Measurements from ENCODE around the gene PRPF38A.
"Not testable (repeated sequence)": the region's sequence is repeated elsewhere in the genome, so short reads cannot be mapped to it uniquely, and the experiment has no call there.

Gene PRPF38A

DNA sequence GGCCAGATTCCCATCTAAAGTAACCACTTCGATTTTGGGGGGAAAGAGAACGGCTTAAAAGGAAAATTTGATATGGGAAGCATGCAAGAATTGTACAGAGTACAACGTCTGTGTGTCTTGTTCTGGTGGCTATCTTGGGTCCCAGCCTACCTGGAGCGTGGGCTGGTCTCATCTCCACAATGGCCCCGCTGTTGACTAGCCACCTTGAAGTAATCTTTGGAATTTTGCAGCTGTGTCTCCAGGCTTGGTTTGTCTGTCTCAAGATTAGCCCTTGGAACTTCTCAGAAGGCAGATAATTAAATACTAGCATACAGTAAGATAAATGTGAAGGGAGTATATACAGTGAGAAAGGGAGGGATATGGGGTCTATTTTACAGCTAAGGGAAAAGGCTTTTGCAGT, 37.1 kb upstream of the PRPF38A start:
- H3K4me1 ChIP-seq (ENCODE audit: control extremely low read depth in 1 of 4, control insufficient read depth in 4 of 4, insufficient read depth in 4 of 4, low read length in 3 of 4), result peaks cover 4 to 25% (median 20%) of the 10 kb centered on the region in 4 experiments
- no peak overlapping the region for H3K27ac ChIP-seq (ENCODE audit: insufficient read depth in 1 of 2, low read depth in 1 of 2, low read length in 2 of 2, poor library complexity in 1 of 2, severe bottlenecking in 2 of 2)
- ChIA-PET POLR2A (no interaction called here), CTCF (interaction anchor here (0.6 to 1.4 kb wide), 4 partner anchors 16 to 319 kb away, joined by 3 to 4 read pairs (median 3); no protein-coding TSS in a partner anchor)
- no peaks in the 10 kb centered on the region for H3K9me3 ChIP-seq (ENCODE audit: control extremely low read depth in 1 of 5, control insufficient read depth in 4 of 5, insufficient read depth in 2 of 5, low read depth in 1 of 5, low read length in 4 of 5)
- no peak for DNase-seq
- peaks cover 0 to 14% (median 7%) of the 10 kb centered on the region in 4 experiments for H3K36me3 ChIP-seq (ENCODE audit: control insufficient read depth in 4 of 4, insufficient read depth in 4 of 4, low read length in 3 of 4)
- WGBS (ENCODE audit: insufficient coverage), result 93% methylated on average over 5 of the region's 5 CpGs
- H3K4me3 ChIP-seq (ENCODE audit: control insufficient read depth in 1 of 7, extremely low read depth in 1 of 7, insufficient read depth in 4 of 7, low read depth in 2 of 7, low read length in 6 of 7), result no peak overlapping the region
- no peaks in the 10 kb centered on the region for H3K27me3 ChIP-seq (replicated peaks in 2 of 5; ENCODE audit: control insufficient read depth in 4 of 5, insufficient read depth in 5 of 5, low read length in 4 of 5)

DNA sequence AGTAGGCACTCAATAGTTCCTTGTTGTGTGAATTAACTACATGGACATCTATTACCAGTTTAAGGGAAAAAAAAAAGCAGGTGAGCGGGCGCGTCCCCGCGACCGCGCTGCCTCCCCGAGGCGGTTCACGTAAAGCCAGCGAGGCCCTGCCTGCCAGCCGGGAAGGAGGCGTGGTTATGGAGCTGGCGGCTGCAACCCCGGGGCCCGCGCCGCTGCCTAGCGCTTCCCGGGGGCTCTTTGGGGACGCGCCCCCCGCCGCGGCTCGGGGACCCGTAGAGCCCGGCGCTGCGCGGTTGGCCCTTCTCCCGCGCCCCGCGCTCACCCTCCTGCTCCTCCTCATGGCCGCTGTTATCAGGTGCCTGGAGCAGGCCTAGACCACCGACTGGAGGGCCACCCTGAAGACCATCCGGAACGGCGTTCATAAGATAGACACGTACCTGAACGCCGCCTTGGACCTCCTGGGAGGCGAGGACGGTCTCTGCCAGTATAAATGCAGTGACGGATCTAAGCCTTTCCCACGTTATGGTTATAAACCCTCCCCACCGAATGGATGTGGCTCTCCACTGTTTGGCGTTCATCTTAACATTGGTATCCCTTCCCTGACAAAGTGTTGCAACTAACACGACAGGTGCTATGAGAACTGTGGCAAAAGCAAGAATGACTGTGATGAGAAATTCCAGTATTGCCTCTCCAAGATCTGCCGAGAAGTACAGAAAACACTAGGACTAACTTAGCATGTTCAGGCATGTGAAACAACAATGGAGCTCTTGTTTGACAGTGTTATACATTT, 35.8 kb upstream of the PRPF38A start:
- 6% methylated on average over 49 of the region's 51 CpGs for WGBS (ENCODE audit: insufficient coverage)
- ChIA-PET CTCF (interaction anchor here (0.6 to 1.4 kb wide), 4 partner anchors 17 to 1747 kb away, joined by 3 read pairs; no protein-coding TSS in a partner anchor), POLR2A (interaction anchor here (0.8 kb wide), 1 partner anchor 37 kb away, joined by 3 read pairs; no protein-coding TSS in a partner anchor)
- H3K36me3 ChIP-seq (ENCODE audit: control insufficient read depth in 4 of 4, insufficient read depth in 4 of 4, low read length in 3 of 4), result peaks cover under 1 to 18% (median 8%) of the 10 kb centered on the region in 4 experiments
- peak; percentile 50 to 68 (median 67) for DNase-seq
- H3K27me3 ChIP-seq (replicated peaks in 2 of 5; ENCODE audit: control insufficient read depth in 4 of 5, insufficient read depth in 5 of 5, low read length in 4 of 5), result no peaks in the 10 kb centered on the region
- peak overlapping the region; percentile 39 to 76 (median 52) for H3K4me3 ChIP-seq (ENCODE audit: control insufficient read depth in 1 of 7, extremely low read depth in 1 of 7, insufficient read depth in 4 of 7, low read depth in 2 of 7, low read length in 6 of 7)
- H3K27ac ChIP-seq (ENCODE audit: insufficient read depth in 1 of 2, low read depth in 1 of 2, low read length in 2 of 2, poor library complexity in 1 of 2, severe bottlenecking in 2 of 2), result no peak overlapping the region
- H3K9me3 ChIP-seq (ENCODE audit: control extremely low read depth in 1 of 5, control insufficient read depth in 4 of 5, insufficient read depth in 2 of 5, low read depth in 1 of 5, low read length in 4 of 5), result no peaks in the 10 kb centered on the region
- peaks cover 4 to 25% (median 20%) of the 10 kb centered on the region in 4 experiments for H3K4me1 ChIP-seq (ENCODE audit: control extremely low read depth in 1 of 4, control insufficient read depth in 4 of 4, insufficient read depth in 4 of 4, low read length in 3 of 4)

DNA sequence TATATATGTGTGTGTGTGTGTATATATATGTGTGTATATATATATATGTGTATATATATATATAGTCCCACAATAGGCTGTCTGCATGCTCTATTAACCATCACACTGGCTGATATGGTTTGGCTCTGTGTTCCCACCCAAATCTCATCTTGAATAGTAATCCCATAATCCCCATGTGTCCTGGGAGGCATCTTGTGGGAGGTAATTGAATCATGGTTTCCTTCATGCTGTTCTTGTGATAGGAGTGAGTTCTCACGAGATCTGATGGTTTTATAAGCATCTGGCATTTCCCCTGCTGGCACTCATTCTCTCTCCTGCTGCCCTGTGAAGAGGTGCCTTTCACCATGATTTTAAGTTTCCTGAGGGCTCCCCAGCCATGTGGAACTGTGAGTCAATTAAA, 34.6 kb upstream of the PRPF38A start:
- CTCF ChIA-PET; DNase-seq; H3K27ac ChIP-seq (ENCODE audit: insufficient read depth in 1 of 2, low read depth in 1 of 2, low read length in 2 of 2, poor library complexity in 1 of 2, severe bottlenecking in 2 of 2); H3K27me3 ChIP-seq (replicated peaks in 2 of 5; ENCODE audit: control insufficient read depth in 4 of 5, insufficient read depth in 5 of 5, low read length in 4 of 5); H3K9me3 ChIP-seq (ENCODE audit: control extremely low read depth in 1 of 5, control insufficient read depth in 4 of 5, insufficient read depth in 2 of 5, low read depth in 1 of 5, low read length in 4 of 5); POLR2A ChIA-PET; H3K4me3 ChIP-seq (ENCODE audit: control insufficient read depth in 1 of 7, extremely low read depth in 1 of 7, insufficient read depth in 4 of 7, low read depth in 2 of 7, low read length in 6 of 7): not testable (repeated sequence)
- H3K4me1 ChIP-seq (ENCODE audit: control extremely low read depth in 1 of 4, control insufficient read depth in 4 of 4, insufficient read depth in 4 of 4, low read length in 3 of 4), result peaks cover 3 to 18% (median 17%) of the 10 kb centered on the region in 4 experiments
- 88% methylated on average over 1 of the region's 1 CpG for WGBS (ENCODE audit: insufficient coverage)
- peaks cover 5 to 25% (median 13%) of the 10 kb centered on the region in 4 experiments for H3K36me3 ChIP-seq (ENCODE audit: control insufficient read depth in 4 of 4, insufficient read depth in 4 of 4, low read length in 3 of 4)

DNA sequence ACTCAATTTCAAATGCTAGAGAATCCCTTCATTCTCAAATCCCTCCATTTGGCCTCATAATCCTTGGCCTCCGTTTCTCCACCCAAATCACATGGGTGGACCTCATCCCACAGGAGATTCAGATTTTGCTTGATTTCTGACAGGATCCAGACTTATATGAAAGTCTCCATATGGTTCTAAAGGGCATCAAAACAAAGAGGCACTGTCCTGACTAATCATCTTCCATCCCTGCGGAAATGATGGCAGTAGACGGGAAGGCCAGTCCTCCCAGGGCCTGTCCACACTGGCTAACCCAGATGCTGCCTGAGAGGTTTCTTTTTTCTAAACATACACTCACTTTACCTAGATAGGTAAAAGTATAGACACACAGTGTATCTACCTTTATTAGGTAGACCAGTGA, 19.0 kb upstream of the PRPF38A start:
- ChIA-PET CTCF (no interaction called here), POLR2A (no interaction called here)
- H3K4me3 ChIP-seq (ENCODE audit: control insufficient read depth in 1 of 7, extremely low read depth in 1 of 7, insufficient read depth in 4 of 7, low read depth in 2 of 7, low read length in 6 of 7), result no peak overlapping the region
- H3K9me3 ChIP-seq (ENCODE audit: control extremely low read depth in 1 of 5, control insufficient read depth in 4 of 5, insufficient read depth in 2 of 5, low read depth in 1 of 5, low read length in 4 of 5), result no peaks in the 10 kb centered on the region
- no peak overlapping the region for H3K27ac ChIP-seq (ENCODE audit: insufficient read depth in 1 of 2, low read depth in 1 of 2, low read length in 2 of 2, poor library complexity in 1 of 2, severe bottlenecking in 2 of 2)
- WGBS (ENCODE audit: insufficient coverage), result 94% methylated on average over 2 of the region's 3 CpGs
- H3K4me1 ChIP-seq (ENCODE audit: control extremely low read depth in 1 of 4, control insufficient read depth in 4 of 4, insufficient read depth in 4 of 4, low read length in 3 of 4), result no peaks in the 10 kb centered on the region
- no peak for DNase-seq
- peaks cover 13 to 89% (median 48%) of the 10 kb centered on the region in 4 experiments for H3K36me3 ChIP-seq (ENCODE audit: control insufficient read depth in 4 of 4, insufficient read depth in 4 of 4, low read length in 3 of 4)
- H3K27me3 ChIP-seq (replicated peaks in 2 of 5; ENCODE audit: control insufficient read depth in 4 of 5, insufficient read depth in 5 of 5, low read length in 4 of 5), result no peaks in the 10 kb centered on the region

DNA sequence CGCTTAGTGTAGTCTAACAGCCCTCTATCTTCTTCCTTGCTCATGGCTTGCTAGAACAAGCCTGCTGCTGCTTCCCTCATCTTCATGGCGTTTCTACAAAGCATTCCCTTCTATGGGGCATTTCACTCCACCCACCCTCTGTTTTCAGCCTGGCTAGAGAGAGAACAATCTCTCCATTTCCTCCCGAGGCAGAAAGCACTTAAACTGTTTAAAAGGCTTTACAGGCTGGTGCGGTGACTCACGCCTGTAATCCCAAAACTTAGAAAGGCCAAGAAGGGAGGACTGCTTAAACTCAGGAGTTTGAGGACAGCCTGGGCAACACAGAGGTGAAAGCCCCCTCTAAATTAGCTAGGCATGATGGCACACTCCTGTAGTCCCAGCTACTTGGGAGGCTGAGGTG, 17.9 kb upstream of the PRPF38A start:
- ChIA-PET CTCF (no interaction called here), POLR2A (no interaction called here)
- Histone ChIP-seq H3K27ac (ENCODE audit: insufficient read depth in 1 of 2, low read depth in 1 of 2, low read length in 2 of 2, poor library complexity in 1 of 2, severe bottlenecking in 2 of 2) (no peak overlapping the region), H3K4me1 (ENCODE audit: control extremely low read depth in 1 of 4, control insufficient read depth in 4 of 4, insufficient read depth in 4 of 4, low read length in 3 of 4) (no peaks in the 10 kb centered on the region), H3K36me3 (ENCODE audit: control insufficient read depth in 4 of 4, insufficient read depth in 4 of 4, low read length in 3 of 4) (peaks cover 13 to 79% (median 46%) of the 10 kb centered on the region in 4 experiments), H3K9me3 (ENCODE audit: control extremely low read depth in 1 of 5, control insufficient read depth in 4 of 5, insufficient read depth in 2 of 5, low read depth in 1 of 5, low read length in 4 of 5) (no peaks in the 10 kb centered on the region), H3K27me3 (replicated peaks in 2 of 5; ENCODE audit: control insufficient read depth in 4 of 5, insufficient read depth in 5 of 5, low read length in 4 of 5) (no peaks in the 10 kb centered on the region), H3K4me3 (ENCODE audit: control insufficient read depth in 1 of 7, extremely low read depth in 1 of 7, insufficient read depth in 4 of 7, low read depth in 2 of 7, low read length in 6 of 7) (no peak overlapping the region)
- 99% methylated on average over 5 of the region's 5 CpGs for WGBS (ENCODE audit: insufficient coverage)
- no peak for DNase-seq

DNA sequence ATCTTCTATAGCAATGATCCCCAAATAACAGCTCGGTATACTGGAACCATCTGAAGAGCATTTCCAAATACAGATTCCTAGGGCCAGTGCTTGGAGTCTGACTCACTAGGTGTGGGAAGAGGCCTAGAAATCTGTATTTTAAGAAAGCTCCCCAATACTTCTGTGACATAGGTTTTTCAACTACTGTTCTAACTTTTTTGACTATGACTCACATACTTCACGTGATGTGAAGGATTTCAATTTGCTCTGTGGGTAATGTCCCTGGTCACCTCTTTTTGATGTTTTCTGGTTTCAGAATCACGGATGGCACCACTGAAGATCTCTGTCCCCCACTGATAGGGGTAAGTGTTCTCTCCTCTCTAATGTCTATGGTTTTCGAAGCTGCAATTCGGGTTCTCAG, 11.2 kb upstream of the PRPF38A start:
- ChIA-PET POLR2A (no interaction called here), CTCF (interaction anchor here (1.1 kb wide), 1 partner anchor 10 kb away, joined by 3 read pairs; no protein-coding TSS in a partner anchor)
- H3K9me3 ChIP-seq (ENCODE audit: control extremely low read depth in 1 of 5, control insufficient read depth in 4 of 5, insufficient read depth in 2 of 5, low read depth in 1 of 5, low read length in 4 of 5), result no peaks in the 10 kb centered on the region
- no peak overlapping the region for H3K4me3 ChIP-seq (ENCODE audit: control insufficient read depth in 1 of 7, extremely low read depth in 1 of 7, insufficient read depth in 4 of 7, low read depth in 2 of 7, low read length in 6 of 7)
- no peaks in the 10 kb centered on the region for H3K4me1 ChIP-seq (ENCODE audit: control extremely low read depth in 1 of 4, control insufficient read depth in 4 of 4, insufficient read depth in 4 of 4, low read length in 3 of 4)
- no peak overlapping the region for H3K27ac ChIP-seq (ENCODE audit: insufficient read depth in 1 of 2, low read depth in 1 of 2, low read length in 2 of 2, poor library complexity in 1 of 2, severe bottlenecking in 2 of 2)
- peaks cover 10 to 67% (median 25%) of the 10 kb centered on the region in 4 experiments for H3K36me3 ChIP-seq (ENCODE audit: control insufficient read depth in 4 of 4, insufficient read depth in 4 of 4, low read length in 3 of 4)
- WGBS (ENCODE audit: insufficient coverage), result 100% methylated on average over 4 of the region's 5 CpGs
- DNase-seq, result no peak
- no peaks in the 10 kb centered on the region for H3K27me3 ChIP-seq (replicated peaks in 2 of 5; ENCODE audit: control insufficient read depth in 4 of 5, insufficient read depth in 5 of 5, low read length in 4 of 5)

DNA sequence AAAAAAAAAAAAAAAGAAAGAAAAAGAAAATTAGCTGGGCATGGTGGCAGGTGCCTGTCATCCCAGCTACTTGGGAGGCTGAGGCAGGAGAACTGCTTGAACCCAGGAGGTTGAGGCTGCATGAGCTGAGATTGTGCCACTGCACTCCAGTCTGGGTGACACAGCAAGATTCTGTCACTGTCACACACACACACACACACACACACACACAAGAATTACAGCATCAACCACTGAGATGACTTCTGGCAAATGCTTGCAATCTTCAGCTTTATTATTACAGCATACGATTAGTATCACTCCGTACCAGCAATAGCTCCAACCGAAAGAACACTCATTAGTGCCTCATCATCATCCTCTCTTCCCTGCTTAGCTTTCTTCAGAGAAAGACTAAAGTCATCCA, 4.8 kb upstream of the PRPF38A start:
- DNase-seq, result no peak
- ChIA-PET CTCF (no interaction called here), POLR2A (no interaction called here)
- peaks cover 0 to 13% (median 9%) of the 10 kb centered on the region in 4 experiments for H3K4me1 ChIP-seq (ENCODE audit: control extremely low read depth in 1 of 4, control insufficient read depth in 4 of 4, insufficient read depth in 4 of 4, low read length in 3 of 4)
- H3K27ac ChIP-seq (ENCODE audit: insufficient read depth in 1 of 2, low read depth in 1 of 2, low read length in 2 of 2, poor library complexity in 1 of 2, severe bottlenecking in 2 of 2), result no peak overlapping the region
- 100% methylated on average over 3 of the region's 3 CpGs for WGBS (ENCODE audit: insufficient coverage)
- H3K4me3 ChIP-seq (ENCODE audit: control insufficient read depth in 1 of 7, extremely low read depth in 1 of 7, insufficient read depth in 4 of 7, low read depth in 2 of 7, low read length in 6 of 7), result no peak overlapping the region
- no peaks in the 10 kb centered on the region for H3K9me3 ChIP-seq (ENCODE audit: control extremely low read depth in 1 of 5, control insufficient read depth in 4 of 5, insufficient read depth in 2 of 5, low read depth in 1 of 5, low read length in 4 of 5)
- H3K36me3 ChIP-seq (ENCODE audit: control insufficient read depth in 4 of 4, insufficient read depth in 4 of 4, low read length in 3 of 4), result peaks cover 12 to 61% (median 24%) of the 10 kb centered on the region in 4 experiments
- H3K27me3 ChIP-seq (replicated peaks in 2 of 5; ENCODE audit: control insufficient read depth in 4 of 5, insufficient read depth in 5 of 5, low read length in 4 of 5), result no peaks in the 10 kb centered on the region
